ENCODE results near the gene ZNF420.
"Not testable (repeated sequence)": the region's sequence is repeated elsewhere in the genome, so short reads cannot be mapped to it uniquely, and the experiment has no call there.

The ZNF420 gene

GRCh38 chr19:37114001-37114400 is 35.8 kb downstream of the ZNF420 start:
- DNase-seq: peak; percentile 7
- no peak overlapping the region for H3K4me3 ChIP-seq (ENCODE audit: low read depth, low read length)
- no peaks in the 10 kb centered on the region for H3K36me3 ChIP-seq
- H3K27me3 ChIP-seq (ENCODE audit: insufficient read depth, low read depth, severe bottlenecking): no peaks in the 10 kb centered on the region
- peak; percentile 46 for TF ChIP-seq CTCF (IDR thresholded peaks at IDR 0.05; ENCODE audit: low read depth, low read length)
- peaks cover 6% of the 10 kb centered on the region for H3K9me3 ChIP-seq (ENCODE audit: severe bottlenecking)
- no peak overlapping the region for H3K27ac ChIP-seq

GRCh38 chr19:37122093-37122492 is 43.9 kb downstream of the ZNF420 start:
- H3K9me3 ChIP-seq (ENCODE audit: severe bottlenecking): peaks cover 32% of the 10 kb centered on the region
- H3K4me3 ChIP-seq (ENCODE audit: low read depth, low read length); H3K27me3 ChIP-seq (ENCODE audit: insufficient read depth, low read depth, severe bottlenecking); DNase-seq; H3K36me3 ChIP-seq; H3K27ac ChIP-seq: not testable (repeated sequence)

- no peak for DNase-seq
These were observed 50.0 kb downstream of the ZNF420 start for GRCh38 chr19:37127999-37128820.

GRCh38 chr19:37128821-37129177 is 50.6 kb downstream of the ZNF420 start:
- Histone ChIP-seq H3K36me3 (peaks cover 33% of the 10 kb centered on the region), H3K4me3 (ENCODE audit: low read depth, low read length) (no peak overlapping the region), H3K9me3 (ENCODE audit: severe bottlenecking) (peaks cover 65% of the 10 kb centered on the region), H3K27me3 (ENCODE audit: insufficient read depth, low read depth, severe bottlenecking) (no peaks in the 10 kb centered on the region), H3K27ac (no peak overlapping the region)
- no peak for DNase-seq
- TF ChIP-seq CTCF (IDR thresholded peaks at IDR 0.05; ENCODE audit: low read depth, low read length): no peak

More at GRCh38 chr19:37127999-37128820, 50.0 kb downstream of the ZNF420 start:
- Histone ChIP-seq H3K4me3 (ENCODE audit: low read depth, low read length) (no peak overlapping the region), H3K36me3 (peaks cover 33% of the 10 kb centered on the region), H3K9me3 (ENCODE audit: severe bottlenecking) (peaks cover 62% of the 10 kb centered on the region), H3K27me3 (ENCODE audit: insufficient read depth, low read depth, severe bottlenecking) (no peaks in the 10 kb centered on the region), H3K27ac (no peak overlapping the region)
- TF ChIP-seq CTCF (IDR thresholded peaks at IDR 0.05; ENCODE audit: low read depth, low read length): no peak

GRCh38 chr19:37136111-37136510 is 57.9 kb downstream of the ZNF420 start:
- H3K36me3 ChIP-seq: no peaks in the 10 kb centered on the region
- H3K27me3 ChIP-seq (ENCODE audit: insufficient read depth, low read depth, severe bottlenecking): no peaks in the 10 kb centered on the region
- H3K4me3 ChIP-seq (ENCODE audit: low read depth, low read length): no peak overlapping the region
- no peak for TF ChIP-seq CTCF (IDR thresholded peaks at IDR 0.05; ENCODE audit: low read depth, low read length)
- peaks cover 41% of the 10 kb centered on the region for H3K9me3 ChIP-seq (ENCODE audit: severe bottlenecking)
- no peak overlapping the region for H3K27ac ChIP-seq
- no peak for DNase-seq

- H3K36me3 ChIP-seq: peaks cover 13% of the 10 kb centered on the region
- H3K27ac ChIP-seq: no peak overlapping the region
- TF ChIP-seq CTCF (IDR thresholded peaks at IDR 0.05; ENCODE audit: low read depth, low read length): no peak
- no peaks in the 10 kb centered on the region for H3K27me3 ChIP-seq (ENCODE audit: insufficient read depth, low read depth, severe bottlenecking)
- no peak for DNase-seq
- H3K4me3 ChIP-seq (ENCODE audit: low read depth, low read length): no peak overlapping the region
- peaks cover 5% of the 10 kb centered on the region for H3K9me3 ChIP-seq (ENCODE audit: severe bottlenecking)
These were observed 70.0 kb downstream of the ZNF420 start for GRCh38 chr19:37148214-37148613.

Measured in WERI-Rb-1 (cell line).